Measurements from ENCODE around the gene SLC6A16.

SLC6A16 gene

GRCh38 chr19:49264258-49264657, 60.7 kb downstream of the SLC6A16 start:
- no peak for DNase-seq

- DNase-seq = no peak
These were observed 63.4 kb downstream of the SLC6A16 start for GRCh38 chr19:49261602-49262001.

- no peak for DNase-seq
These were observed 68.3 kb downstream of the SLC6A16 start for GRCh38 chr19:49256691-49257090.

- no peak for DNase-seq
These were observed 69.3 kb downstream of the SLC6A16 start for GRCh38 chr19:49255674-49256073.

- no peak for DNase-seq
These were observed 75.1 kb downstream of the SLC6A16 start for GRCh38 chr19:49249933-49250332.

GRCh38 chr19:49247676-49248075, 77.3 kb downstream of the SLC6A16 start:
- no peak for DNase-seq

- DNase-seq = no peak
These were observed 80.7 kb downstream of the SLC6A16 start for GRCh38 chr19:49244256-49244655.

- no peak for DNase-seq
These were observed 81.3 kb downstream of the SLC6A16 start for GRCh38 chr19:49243726-49244125.

GRCh38 chr19:49243129-49243528, 81.9 kb downstream of the SLC6A16 start:
- no peak for DNase-seq

- no peak for DNase-seq
These were observed 83.2 kb downstream of the SLC6A16 start for GRCh38 chr19:49241769-49242168.

Measured in HCEC 1CT (cell line).